IPS-18c (cell line): ENCODE data around the gene MARCO.
"Not testable (repeated sequence)": the region's sequence is repeated elsewhere in the genome, so short reads cannot be mapped to it uniquely, and the experiment has no call there.

ENCODE experiments used
- H3K4me3 ChIP-seq: 2 replicates; pipeline ENCODE4 v1.7.0; 2013; ENCODE audit warnings: low read depth, mild to moderate bottlenecking, low read length, moderate library complexity; ENCODE audit not compliant: insufficient read depth
- H3K9me3 ChIP-seq: one replicate; pipeline ENCODE4 v1.6.1; 2013; ENCODE audit warnings: mild to moderate bottlenecking, low read length, moderate library complexity; ENCODE audit not compliant: control insufficient read depth, insufficient read depth

Gene MARCO

GRCh38 chr2:119011910-119012209, 69.9 kb downstream of the MARCO start:
- H3K9me3 ChIP-seq: no peaks in the 10 kb centered on the region
- 0 out of 2 replicates have a peak overlapping the region, but pooled peaks have one; percentile 15 for H3K4me3 ChIP-seq

- Histone ChIP-seq H3K4me3 (no peak overlapping the region), H3K9me3 (no peaks in the 10 kb centered on the region)
These were observed 70.6 kb downstream of the MARCO start for GRCh38 chr2:119012345-119013301.

GRCh38 chr2:119013671-119014070, 71.7 kb downstream of the MARCO start:
- no peaks in the 10 kb centered on the region for H3K9me3 ChIP-seq
- H3K4me3 ChIP-seq: no peak overlapping the region

GRCh38 chr2:119015845-119016244, 73.9 kb downstream of the MARCO start:
- H3K9me3 ChIP-seq: no peaks in the 10 kb centered on the region
- no peak overlapping the region for H3K4me3 ChIP-seq

- no peak overlapping the region for H3K4me3 ChIP-seq
- no peaks in the 10 kb centered on the region for H3K9me3 ChIP-seq
These were observed 77.5 kb downstream of the MARCO start for GRCh38 chr2:119019521-119019920.

- H3K4me3 ChIP-seq: no peak overlapping the region
- H3K9me3 ChIP-seq: no peaks in the 10 kb centered on the region
These were observed 80.7 kb downstream of the MARCO start for GRCh38 chr2:119022678-119023077.

- Histone ChIP-seq H3K9me3 (no peaks in the 10 kb centered on the region), H3K4me3 (no peak overlapping the region)
These were observed 81.5 kb downstream of the MARCO start for GRCh38 chr2:119023534-119023933.

- H3K9me3 ChIP-seq: no peaks in the 10 kb centered on the region
- H3K4me3 ChIP-seq: no peak overlapping the region
These were observed 82.2 kb downstream of the MARCO start for GRCh38 chr2:119024152-119024551.

- Histone ChIP-seq H3K9me3 (no peaks in the 10 kb centered on the region), H3K4me3 (no peak overlapping the region)
These were observed 82.6 kb downstream of the MARCO start for GRCh38 chr2:119024568-119024967.

GRCh38 chr2:119025013-119025412, 83.0 kb downstream of the MARCO start:
- Histone ChIP-seq H3K4me3 (no peak overlapping the region), H3K9me3 (no peaks in the 10 kb centered on the region)

- Histone ChIP-seq H3K9me3 (no peaks in the 10 kb centered on the region), H3K4me3 (no peak overlapping the region)
These were observed 83.9 kb downstream of the MARCO start for GRCh38 chr2:119025762-119026351.

GRCh38 chr2:119026890-119027289, 84.9 kb downstream of the MARCO start:
- H3K4me3 ChIP-seq: no peak overlapping the region
- no peaks in the 10 kb centered on the region for H3K9me3 ChIP-seq

- Histone ChIP-seq H3K9me3 (no peaks in the 10 kb centered on the region), H3K4me3 (no peak overlapping the region)
These were observed 86.6 kb downstream of the MARCO start for GRCh38 chr2:119028327-119029174.

GRCh38 chr2:119029297-119029696, 87.3 kb downstream of the MARCO start:
- no peak overlapping the region for H3K4me3 ChIP-seq
- no peaks in the 10 kb centered on the region for H3K9me3 ChIP-seq

GRCh38 chr2:119037922-119038321, 95.9 kb downstream of the MARCO start:
- not testable (repeated sequence) for H3K9me3 ChIP-seq, H3K4me3 ChIP-seq

- Histone ChIP-seq H3K4me3 (no peak overlapping the region), H3K9me3 (no peaks in the 10 kb centered on the region)
These were observed 98.7 kb downstream of the MARCO start for GRCh38 chr2:119040730-119041129.
